ENCODE data around the gene MCC.

GRCh38 chr5:113240951-113241726, 247.1 kb downstream of the MCC start:
- TF ChIP-seq RAD21 (IDR thresholded peaks at IDR 0.05; ENCODE audit: low read length) (no peak), CTCF (conservative IDR thresholded peaks at IDR 0.05; ENCODE audit: low read depth, low read length) (no peak), POLR2A (IDR thresholded peaks at IDR 0.05; ENCODE audit: low read depth, low read length) (no peak), SMC3 (IDR thresholded peaks at IDR 0.05; ENCODE audit: low read depth, low read length) (no peak), USF2 (IDR thresholded peaks at IDR 0.05; ENCODE audit: low read depth, low read length) (no peak)
